Ovary (tissue), 10 donors: ENCODE results near the gene GUCY2D. TPM values are rescaled to one million over a fixed set of nuclear protein-coding genes. Genes with fewer than 3 reads are reported as not detected.
"Not testable (repeated sequence)": the region's sequence is repeated elsewhere in the genome, so short reads cannot be mapped to it uniquely, and the experiment has no call there.

ENCODE experiments used
- DNase-seq, 5 donors: peaks; one replicate each; pipeline ENCODE4 v3.0.0-alpha.2; 2019 to 2020
- H3K27ac ChIP-seq, 2 donors: fragments of 200-600 bp; one replicate each; pipeline versions ENCODE4 v1.5.1 to v1.8.0; 2019 to 2022
- H3K27me3 ChIP-seq: fragments of 200-600 bp; one replicate; pipeline ENCODE4 v1.8.0; 2022
- H3K36me3 ChIP-seq: fragments of 200-600 bp; sonication (generic); one replicate; pipeline ENCODE4 v1.5.1; 2019
- H3K4me1 ChIP-seq: one replicate; pipeline ENCODE4 v1.8.1; 2013; ENCODE audit warnings: mild to moderate bottlenecking, moderate library complexity; ENCODE audit not compliant: insufficient read depth
- H3K4me3 ChIP-seq: fragments of 200-600 bp; sonication (generic); one replicate; pipeline ENCODE4 v1.5.1; 2017
- H3K9me3 ChIP-seq, 2 donors: fragments of 200-600 bp in 1 of 2; sonication (generic) in 1 of 2; one replicate each; pipeline versions ENCODE4 v1.5.1 to v1.8.1; 2013 to 2019; ENCODE audit warnings: mild to moderate bottlenecking in 1 of 2, moderate library complexity in 1 of 2
- EP300 ChIP-seq: sonication (generic); formaldehyde crosslinking; IDR thresholded peaks from one replicate; pipeline ENCODE4 v1.6.1; 2017; ENCODE audit warnings: antibody characterized with exemption
- POLR2A ChIP-seq: fragments of 450-650 bp; IDR thresholded peaks from one replicate; pipeline ENCODE4 v1.6.1; 2017; ENCODE audit warnings: antibody characterized with exemption, mild to moderate bottlenecking, moderate library complexity
- WGBS, 3 donors: extraction: QIAGEN DNeasy Blood & Tissue Kit in 1 of 3; methylation state at CpG; one replicate each; pipeline versions ENCODE4 v1.1.5 to v1.1.7; 2013 to 2017; 5-methylcytosine and 5-hydroxymethylcytosine counted together
- intact Hi-C, 4 donors: fragments of 100-400 bp; cut with DNase I; formaldehyde crosslinking; loops; one replicate each; pipeline versions ENCODE4 v1.11.0 to v1.15.1; 2022 to 2023
- long read RNA-seq, 3 donors: library from polyadenylated mRNA in 2 of 3; unstranded in 2 of 3; transcript quantifications; one replicate each; pipeline ENCODE4 v2.0.0 and lab custom pipeline, GENCODE V29; 2021 to 2026
- polyA plus RNA-seq, 2 donors: library from polyadenylated mRNA; stranded (reverse); fragments of 200-250 nt in 1 of 2; fragments of 350-450 nt in 1 of 2; fragmentation: Illumina TruSeq in 1 of 2; extraction: RNeasy Lipid Tissue Mini Kit (QIAGEN cat#74804) in 1 of 2; gene quantifications; one replicate each; pipeline ENCODE4 v1.2.3, GENCODE V29; 2013 to 2014
- total RNA-seq, 7 donors: library from RNA; depleted of rRNA in 2 of 7; stranded (reverse); fragments of >200 nt in 2 of 7; fragmentation: NEBNext Ultra II Directional in 3 of 7; extraction: Animal tissue kit (Norgen Biotek cat#: 25700) in 3 of 7; gene quantifications; one replicate each; pipeline versions ENCODE4 v1.1.0 to v1.2.4, GENCODE V29; 2016 to 2023
- TF ChIP-seq, protein P1 (sequence below), 3 donors: fragments of 450-650 bp in 2 of 3; fragments of 200-600 bp in 1 of 3; IDR thresholded peaks; one replicate each; pipeline versions ENCODE4 v1.5.1 to v1.8.0; 2016 to 2022; ENCODE audit warnings: antibody characterized with exemption in 3 of 3, mild to moderate bottlenecking in 1 of 3
- donor health status: DM: no; HTN: no; CAD: no; lungs with moderate emphysema.
- donor health status: DM: no; HTN: no; CAD: no.
- donor health status: Bipolar disorder and iron deficiency.
- donor health status: DM: yes; HTN: yes; CAD: no.
- donor health status: DM: no; HTN: no; CAD: no.
- donor health status: DM: yes; HTN: yes; CAD: no.

GUCY2D gene
- total RNA-seq, result under 1 TPM in 2 of 7 donors, not detected in 5; 0.05 to 0.42 TPM
- under 1 TPM in 1 of 2 donors, not detected in 1; 0.10 TPM for polyA plus RNA-seq
- long read RNA-seq, donor 1, result 0 reads
- long read RNA-seq, donor 2, result 0 reads
- long read RNA-seq, donor 3, result 0 reads

- Histone ChIP-seq H3K27me3 (no peaks in the 10 kb centered on the region), H3K36me3 (no peaks in the 10 kb centered on the region), H3K27ac (no peak within 1 kb of the TSS), H3K9me3 (no peaks in the 10 kb centered on the region), H3K4me1 (no peaks in the 10 kb centered on the region), H3K4me3 (no peak within 1 kb of the TSS)
- no peak for TF ChIP-seq EP300
- TF ChIP-seq POLR2A, result no peak
- TF ChIP-seq, protein P1, sequence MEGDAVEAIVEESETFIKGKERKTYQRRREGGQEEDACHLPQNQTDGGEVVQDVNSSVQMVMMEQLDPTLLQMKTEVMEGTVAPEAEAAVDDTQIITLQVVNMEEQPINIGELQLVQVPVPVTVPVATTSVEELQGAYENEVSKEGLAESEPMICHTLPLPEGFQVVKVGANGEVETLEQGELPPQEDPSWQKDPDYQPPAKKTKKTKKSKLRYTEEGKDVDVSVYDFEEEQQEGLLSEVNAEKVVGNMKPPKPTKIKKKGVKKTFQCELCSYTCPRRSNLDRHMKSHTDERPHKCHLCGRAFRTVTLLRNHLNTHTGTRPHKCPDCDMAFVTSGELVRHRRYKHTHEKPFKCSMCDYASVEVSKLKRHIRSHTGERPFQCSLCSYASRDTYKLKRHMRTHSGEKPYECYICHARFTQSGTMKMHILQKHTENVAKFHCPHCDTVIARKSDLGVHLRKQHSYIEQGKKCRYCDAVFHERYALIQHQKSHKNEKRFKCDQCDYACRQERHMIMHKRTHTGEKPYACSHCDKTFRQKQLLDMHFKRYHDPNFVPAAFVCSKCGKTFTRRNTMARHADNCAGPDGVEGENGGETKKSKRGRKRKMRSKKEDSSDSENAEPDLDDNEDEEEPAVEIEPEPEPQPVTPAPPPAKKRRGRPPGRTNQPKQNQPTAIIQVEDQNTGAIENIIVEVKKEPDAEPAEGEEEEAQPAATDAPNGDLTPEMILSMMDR (IDR thresholded peaks at IDR 0.05), result no peak
- WGBS, 3 donors, result 25 to 36% (median 33%) methylated on average over 17 to 18 of the region's 18 CpGs
- no peak for DNase-seq
- intact Hi-C loops, result no loop called here
Measured at GRCh38 chr17:8001976-8002720, at the start of gene GUCY2D. Gene GUCY2D (plus strand): TSS chr17:8002615. CDS start chr17:8003048, 433 bp downstream.

GRCh38 chr17:7953266-7953665 is 49.1 kb upstream of the GUCY2D start:
- H3K36me3 ChIP-seq, H3K4me1 ChIP-seq, H3K9me3 ChIP-seq, DNase-seq, H3K4me3 ChIP-seq, intact Hi-C loops, H3K27ac ChIP-seq, H3K27me3 ChIP-seq: not testable (repeated sequence)
- 92 to 94% (median 92%) methylated on average over 13 of the region's 13 CpGs for WGBS, 3 donors

- Histone ChIP-seq H3K27ac (no peak overlapping the region), H3K27me3 (no peaks in the 10 kb centered on the region), H3K9me3 (no peaks in the 10 kb centered on the region), H3K4me3 (no peak overlapping the region), H3K4me1 (no peaks in the 10 kb centered on the region), H3K36me3 (no peaks in the 10 kb centered on the region)
- TF ChIP-seq, protein P1 (IDR thresholded peaks at IDR 0.05), result no peak
- TF ChIP-seq POLR2A (no peak), EP300 (no peak)
- DNase-seq, result no peak
- intact Hi-C loops, result no loop called here
- WGBS, 3 donors, result 73 to 85% (median 82%) methylated on average over 13 of the region's 13 CpGs
Measured at GRCh38 chr17:7955414-7956227, 46.8 kb upstream of the GUCY2D start.

GRCh38 chr17:7956228-7956965 is 46.0 kb upstream of the GUCY2D start:
- Histone ChIP-seq H3K36me3 (no peaks in the 10 kb centered on the region), H3K27me3 (no peaks in the 10 kb centered on the region), H3K4me1 (no peaks in the 10 kb centered on the region), H3K4me3 (no peak overlapping the region), H3K27ac (no peak overlapping the region), H3K9me3 (no peaks in the 10 kb centered on the region)
- intact Hi-C loops, result no loop called here
- WGBS, 3 donors, result 58 to 72% (median 67%) methylated on average over 11 of the region's 11 CpGs
- DNase-seq, result peak in 2 of 5 donors; percentile 28 to 55
- TF ChIP-seq POLR2A (no peak), EP300 (no peak)
- TF ChIP-seq, protein P1 (IDR thresholded peaks at IDR 0.05), result no peak
